ENCODE results near the gene ROR1.

ROR1 gene

GRCh38 chr1:64059556-64059955, 285.7 kb downstream of the ROR1 start (continued):
- TF ChIP-seq ZSCAN30 (tag by site-specific recombination; IDR thresholded peaks at IDR 0.05) (no peak), ZNF548 (tag by site-specific recombination; IDR thresholded peaks at IDR 0.05) (no peak)

DNA sequence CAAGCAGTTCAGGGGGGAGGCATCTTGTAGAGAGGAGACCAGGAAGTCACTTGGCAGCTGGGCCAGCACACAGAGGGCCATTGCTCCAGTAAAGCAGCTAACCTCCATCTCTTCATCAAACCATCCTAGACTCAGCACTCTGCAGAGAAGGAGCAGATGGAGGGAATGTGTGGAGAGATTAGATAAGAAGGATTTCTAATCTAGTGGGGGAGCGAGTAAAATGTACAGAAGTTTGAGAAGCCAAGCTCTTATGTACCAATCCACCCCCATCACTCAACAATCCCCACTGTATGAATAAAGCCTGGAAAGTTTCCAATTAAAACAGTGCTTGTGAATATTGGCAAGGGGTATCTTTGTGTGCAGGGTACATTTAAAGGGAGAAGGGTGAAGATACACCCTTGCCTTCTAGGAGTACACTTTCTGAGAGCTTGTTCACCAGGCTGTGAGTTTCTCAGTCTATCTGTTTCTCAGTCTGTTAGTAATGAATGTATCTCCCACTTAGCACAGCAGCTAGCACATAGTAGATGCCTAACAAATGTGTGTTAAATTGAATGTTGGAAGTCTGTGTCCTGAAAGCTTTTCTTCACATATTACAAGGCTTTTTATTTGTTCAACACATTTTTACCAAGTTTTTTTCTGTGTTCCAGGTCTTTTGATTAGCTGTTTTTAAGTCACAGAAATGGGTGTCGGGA, 286.9 kb downstream of the ROR1 start:
- TF ChIP-seq PRDM10 (tag by site-specific recombination; IDR thresholded peaks at IDR 0.05) (peak; percentile 28; the same call in 1 of the 2 replicates), ZNF664 (tag by site-specific recombination; IDR thresholded peaks at IDR 0.05) (peak; percentile 75), OSR2 (tag by site-specific recombination; IDR thresholded peaks at IDR 0.05) (peak; percentile 40; the same call in 1 of the 2 replicates), MZF1 (tag by site-specific recombination; IDR thresholded peaks at IDR 0.05; ENCODE audit: borderline replicate concordance) (peak; percentile 67), ZBTB17 (tag by site-specific recombination; IDR thresholded peaks at IDR 0.05) (peak; percentile 44; the same call in 1 of the 2 replicates), ZNF350 (tag by site-specific recombination; IDR thresholded peaks at IDR 0.05) (no peak), ZBTB48 (tag by site-specific recombination; IDR thresholded peaks at IDR 0.05) (0 out of 2 replicates have a peak, but pooled peaks have one; percentile 26), ZNF692 (tag by site-specific recombination; IDR thresholded peaks at IDR 0.05) (0 out of 2 replicates have a peak, but pooled peaks have one; percentile 21)
- TF ChIP-seq, protein P1, sequence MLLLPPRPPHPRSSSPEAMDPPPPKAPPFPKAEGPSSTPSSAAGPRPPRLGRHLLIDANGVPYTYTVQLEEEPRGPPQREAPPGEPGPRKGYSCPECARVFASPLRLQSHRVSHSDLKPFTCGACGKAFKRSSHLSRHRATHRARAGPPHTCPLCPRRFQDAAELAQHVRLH (tag by site-specific recombination; IDR thresholded peaks at IDR 0.05): no peak
- CTCF ChIA-PET: no interaction called here
- H3K4me1 ChIP-seq (ENCODE audit: control insufficient read depth, insufficient read depth, low read length): peaks cover 11% of the 10 kb centered on the region
- H3K9me3 ChIP-seq (ENCODE audit: control insufficient read depth, insufficient read depth, low read depth, low read length): no peaks in the 10 kb centered on the region
- POLR2A ChIA-PET: interaction anchor here (0.6 kb wide), 1 partner anchor 148 kb away, joined by 3 read pairs; no protein-coding TSS in a partner anchor
- H3K27ac ChIP-seq (ENCODE audit: extremely low read depth, low read depth, low read length): peak overlapping the region; percentile 13; the same call in 1 of the 2 replicates
- H3K4me3 ChIP-seq (ENCODE audit: low read depth, low read length): no peak overlapping the region
- no peaks in the 10 kb centered on the region; a peak in 1 of 3 replicates for H3K36me3 ChIP-seq (ENCODE audit: control insufficient read depth in 2 of 2, insufficient read depth in 1 of 2, low read length in 2 of 2)

- Histone ChIP-seq H3K4me3 (ENCODE audit: low read depth, low read length) (no peak overlapping the region), H3K9me3 (ENCODE audit: control insufficient read depth, insufficient read depth, low read depth, low read length) (no peaks in the 10 kb centered on the region), H3K27ac (ENCODE audit: extremely low read depth, low read depth, low read length) (no peak overlapping the region), H3K36me3 (ENCODE audit: control insufficient read depth in 2 of 2, insufficient read depth in 1 of 2, low read length in 2 of 2) (no peaks in the 10 kb centered on the region; a peak in 1 of 3 replicates), H3K4me1 (ENCODE audit: control insufficient read depth, insufficient read depth, low read length) (peaks cover 11% of the 10 kb centered on the region)
- ChIA-PET CTCF (no interaction called here), POLR2A (no interaction called here)
- 0 out of 2 replicates have a peak, but pooled peaks have one; percentile 22 for TF ChIP-seq PRDM1 (tag by site-specific recombination; IDR thresholded peaks at IDR 0.05)
- TF ChIP-seq HOXA7 (CRISPR knock-in tag; IDR thresholded peaks at IDR 0.05; ENCODE audit: borderline replicate concordance): no peak
Measured at GRCh38 chr1:64061430-64062104, 287.8 kb downstream of the ROR1 start.

Measured in HEK293 (cell line).